Measurements from ENCODE around the gene SMAP1.
A peak's percentile ranks its signal among the peaks of the same experiment; 100 is the strongest.

The SMAP1 gene

DNA sequence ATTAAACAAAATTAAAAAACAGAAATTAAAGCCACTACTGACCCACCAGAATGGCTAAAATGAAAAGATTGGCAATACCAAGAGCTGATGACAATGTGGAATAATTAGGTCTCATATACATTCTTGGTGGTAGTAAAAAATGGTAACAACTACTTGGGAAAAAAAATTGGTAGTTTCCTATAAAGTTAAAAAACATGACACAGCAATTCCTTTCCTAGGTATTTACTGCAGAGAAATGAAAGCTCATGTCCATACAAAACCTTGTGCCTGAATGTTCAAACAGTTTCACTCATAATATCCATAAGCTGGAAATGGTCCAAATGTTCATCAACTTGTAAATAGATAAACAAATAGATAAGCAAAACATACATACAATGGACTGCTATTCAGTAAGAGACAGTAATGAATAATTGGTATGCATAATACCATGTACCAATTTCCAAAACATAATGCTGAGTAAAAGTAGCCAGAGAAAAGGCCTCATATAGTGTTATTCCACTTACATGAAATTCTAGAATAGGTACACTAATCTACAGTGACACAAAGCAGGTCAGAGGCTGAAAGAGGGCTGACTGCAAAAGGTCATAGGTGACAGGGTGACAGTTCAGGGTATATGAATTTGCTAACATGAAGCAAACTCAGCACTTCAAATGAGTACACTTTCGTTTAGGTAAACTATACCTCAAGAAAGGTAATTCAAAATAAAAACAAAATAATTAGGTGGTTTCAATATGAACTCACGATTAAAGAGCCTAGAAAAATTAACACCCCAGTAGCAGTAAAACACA lies 236.2 kb downstream of the SMAP1 start:
- Histone ChIP-seq H3K27me3 (ENCODE audit: control insufficient read depth in 5 of 5, insufficient read depth in 4 of 5, low read length in 5 of 5) (no peaks in the 10 kb centered on the region), H3K4me1 (ENCODE audit: control insufficient read depth in 5 of 5, insufficient read depth in 5 of 5, low read length in 5 of 5) (peaks cover 0 to 13% (median 6%) of the 10 kb centered on the region in 5 donors), H3K4me3 (ENCODE audit: low read depth in 1 of 5, low read length in 5 of 5) (no peak overlapping the region), H3K27ac (ENCODE audit: low read depth, low read length) (no peak overlapping the region), H3K36me3 (ENCODE audit: control insufficient read depth in 5 of 5, insufficient read depth in 5 of 5, low read length in 5 of 5) (no peaks in the 10 kb centered on the region), H3K9me3 (ENCODE audit: control insufficient read depth in 5 of 5, low read length in 5 of 5) (no peaks in the 10 kb centered on the region), H3K9ac (ENCODE audit: low read length in 5 of 5) (no peak overlapping the region)

DNA sequence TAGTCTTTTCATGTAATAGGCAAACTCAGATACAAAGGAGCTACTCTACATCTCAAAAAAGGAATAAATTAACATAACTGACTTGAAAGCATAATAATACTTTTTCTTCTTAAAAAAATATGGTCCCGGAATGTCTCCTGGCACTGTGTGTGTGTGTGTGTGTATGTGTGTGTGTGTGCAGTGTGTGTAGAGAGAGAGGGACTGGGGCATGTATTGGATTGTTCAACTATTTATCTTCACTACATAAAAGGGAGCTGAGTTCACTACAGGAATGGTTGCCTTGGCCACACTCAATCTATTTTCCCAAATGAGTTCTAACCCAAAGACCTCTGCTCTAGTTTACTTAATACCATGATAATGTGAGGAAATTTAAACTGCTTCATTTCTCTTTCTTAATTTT lies 238.1 kb downstream of the SMAP1 start:
- H3K4me1 ChIP-seq (ENCODE audit: control insufficient read depth in 5 of 5, insufficient read depth in 5 of 5, low read length in 5 of 5), result peaks cover 0 to 13% (median 6%) of the 10 kb centered on the region in 5 donors
- peak overlapping the region in 2 of 5 donors; percentile 63 to 66 for H3K9ac ChIP-seq (ENCODE audit: low read length in 5 of 5)
- no peaks in the 10 kb centered on the region for H3K36me3 ChIP-seq (ENCODE audit: control insufficient read depth in 5 of 5, insufficient read depth in 5 of 5, low read length in 5 of 5)
- peak overlapping the region; percentile 54 for H3K27ac ChIP-seq (ENCODE audit: low read depth, low read length)
- no peaks in the 10 kb centered on the region for H3K27me3 ChIP-seq (ENCODE audit: control insufficient read depth in 5 of 5, insufficient read depth in 4 of 5, low read length in 5 of 5)
- no peaks in the 10 kb centered on the region for H3K9me3 ChIP-seq (ENCODE audit: control insufficient read depth in 5 of 5, low read length in 5 of 5)
- H3K4me3 ChIP-seq (ENCODE audit: low read depth in 1 of 5, low read length in 5 of 5), result peak overlapping the region in 2 of 5 donors; percentile 17 to 19
